ENCODE results near the gene TIGD1.

DNA sequence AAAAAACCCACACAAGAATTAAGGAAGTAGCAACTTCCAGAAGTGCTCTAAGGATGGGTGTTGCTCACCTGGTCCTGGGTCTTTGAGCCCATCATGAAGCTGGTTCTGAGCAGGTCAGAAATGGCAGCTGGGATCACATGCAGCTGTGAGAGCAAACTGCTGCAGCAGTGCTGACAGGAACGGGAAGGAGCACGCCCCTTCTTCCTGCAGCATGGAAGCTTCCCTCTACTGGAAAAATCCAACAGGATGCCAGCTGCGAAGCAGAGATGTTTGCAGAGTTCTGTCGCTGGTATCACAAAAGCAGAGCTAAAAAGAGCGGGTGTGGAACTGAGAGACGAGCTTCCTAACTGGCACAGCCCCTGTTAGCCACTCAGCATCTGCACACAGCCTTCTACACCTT lies 33.9 kb upstream of the TIGD1 start:
- no peak for TF ChIP-seq POLR2AphosphoS5 (IDR thresholded peaks at IDR 0.05; ENCODE audit: borderline replicate concordance, low read depth, low read length)
- no peak for TF ChIP-seq EZH2 (IDR thresholded peaks at IDR 0.05)
- no peak for TF ChIP-seq FOXP2 (optimal IDR thresholded peaks at IDR 0.05; ENCODE audit: control extremely low read depth, extremely low read length, insufficient read depth)
